NCI-H2029 (cell line): Measurements from ENCODE around the gene SMIM10L2A.
"Not testable (repeated sequence)": the region's sequence is repeated elsewhere in the genome, so short reads cannot be mapped to it uniquely, and the experiment has no call there.

Source experiments
- DNase-seq: peaks from one replicate; lab custom pipeline; 2025; lab: John Stamatoyannopoulos, UW

SMIM10L2A gene

GRCh38 chrX:135423173-135423864 lies 1.6 kb downstream of the SMIM10L2A start:
- DNase-seq, result not testable (repeated sequence)

GRCh38 chrX:135424469-135424868 lies 2.7 kb downstream of the SMIM10L2A start:
- DNase-seq, result no peak

GRCh38 chrX:135425026-135425965 lies 3.6 kb downstream of the SMIM10L2A start:
- DNase-seq, result no peak

- no peak for DNase-seq
Observed at GRCh38 chrX:135429429-135429828, 7.7 kb downstream of the SMIM10L2A start.

GRCh38 chrX:135431886-135432285 lies 10.1 kb downstream of the SMIM10L2A start:
- no peak for DNase-seq

- no peak for DNase-seq
Observed at GRCh38 chrX:135432453-135432852, 10.7 kb downstream of the SMIM10L2A start.

- DNase-seq, result peak; percentile 56
Observed at GRCh38 chrX:135432881-135433521, 11.3 kb downstream of the SMIM10L2A start.

- no peak for DNase-seq
Observed at GRCh38 chrX:135433531-135434257, 11.9 kb downstream of the SMIM10L2A start.

- DNase-seq, result no peak
Observed at GRCh38 chrX:135434258-135435138, 12.8 kb downstream of the SMIM10L2A start.

- no peak for DNase-seq
Observed at GRCh38 chrX:135435139-135435922, 13.6 kb downstream of the SMIM10L2A start.

- DNase-seq, result no peak
Observed at GRCh38 chrX:135435933-135436332, 14.2 kb downstream of the SMIM10L2A start.

- no peak for DNase-seq
Observed at GRCh38 chrX:135436456-135436855, 14.7 kb downstream of the SMIM10L2A start.

- no peak for DNase-seq
Observed at GRCh38 chrX:135436966-135437866, 15.5 kb downstream of the SMIM10L2A start.

GRCh38 chrX:135437867-135438733 lies 16.4 kb downstream of the SMIM10L2A start:
- peak; percentile 36 for DNase-seq

GRCh38 chrX:135438734-135439043 lies 16.9 kb downstream of the SMIM10L2A start:
- no peak for DNase-seq

GRCh38 chrX:135449637-135450550 lies 28.1 kb downstream of the SMIM10L2A start:
- no peak for DNase-seq

GRCh38 chrX:135453381-135453780 lies 31.6 kb downstream of the SMIM10L2A start:
- DNase-seq, result no peak
